Osteoblast (primary cell): ENCODE results near the gene RPAIN. TPM values are rescaled to one million over a fixed set of nuclear protein-coding genes. Genes with fewer than 3 reads are reported as not detected.

Experiments
- DNase-seq: peaks from one replicate; pipeline ENCODE4 v3.0.0; 2011; ENCODE audit warnings: low spot score, mixed read lengths; ENCODE audit not compliant: insufficient read length; ENCODE audit errors: missing footprints
- H2AFZ ChIP-seq: 2 replicates; pipeline ENCODE4 v1.6.0; 2011; ENCODE audit warnings: mild to moderate bottlenecking, low read length
- H3K27ac ChIP-seq: 2 replicates; pipeline ENCODE4 v1.5.1; 2011; ENCODE audit warnings: mild to moderate bottlenecking, low read depth, low read length, moderate library complexity
- H3K27me3 ChIP-seq: 2 replicates; pipeline ENCODE4 v1.6.0; 2012; ENCODE audit warnings: mild to moderate bottlenecking, control low read depth, inconsistent platforms, low read length, moderate library complexity; ENCODE audit not compliant: insufficient read depth
- H3K36me3 ChIP-seq: 2 replicates; pipeline ENCODE4 v1.5.1; 2011; ENCODE audit warnings: mild to moderate bottlenecking, low read length, control low read depth, moderate library complexity; ENCODE audit not compliant: insufficient read depth
- H3K4me1 ChIP-seq: 2 replicates; pipeline ENCODE4 v1.5.1; 2011; ENCODE audit warnings: mild to moderate bottlenecking, low read length, control low read depth, moderate library complexity; ENCODE audit not compliant: insufficient read depth
- H3K4me2 ChIP-seq: 2 replicates; pipeline ENCODE4 v1.6.0; 2011; ENCODE audit warnings: mild to moderate bottlenecking, low read length; ENCODE audit not compliant: insufficient read depth
- H3K4me3 ChIP-seq: fragments of 200-600 bp; sonication (generic); 3 replicates; pipeline ENCODE4 v1.5.1; 2012; ENCODE audit warnings: mild to moderate bottlenecking, low read length, inconsistent platforms; ENCODE audit not compliant: insufficient read depth
- H3K79me2 ChIP-seq: 2 replicates; pipeline ENCODE4 v1.6.0; 2012; ENCODE audit warnings: mild to moderate bottlenecking, low read length, control low read depth, inconsistent platforms; ENCODE audit not compliant: insufficient read depth
- H3K9me3 ChIP-seq: 2 replicates; pipeline ENCODE4 v1.5.1; 2011; ENCODE audit warnings: low read depth, low read length, control low read depth
- H4K20me1 ChIP-seq: 2 replicates; pipeline ENCODE4 v1.6.0; 2012; ENCODE audit warnings: mild to moderate bottlenecking, low read length, control low read depth; ENCODE audit not compliant: insufficient read depth
- total RNA-seq: library from RNA; depleted of rRNA; stranded (reverse); fragments of >200 nt; gene quantifications from 2 replicates; pipeline ENCODE4 v1.2.3, GENCODE V29; 2012
- TF ChIP-seq, protein P1 (sequence below): IDR thresholded peaks from 2 replicates; pipeline ENCODE4 v1.5.1; 2011; ENCODE audit warnings: mild to moderate bottlenecking, low read depth, low read length, moderate library complexity; ENCODE audit errors: extremely low read depth

Gene RPAIN
- total RNA-seq, 1 donor, result 40.2 TPM

GRCh38 chr17:5464717-5465507 is 44.9 kb downstream of the RPAIN start:
- H3K4me2 ChIP-seq, result no peak overlapping the region

GRCh38 chr17:5466295-5466694 is 46.3 kb downstream of the RPAIN start:
- Histone ChIP-seq H3K9me3 (no peaks in the 10 kb centered on the region), H3K36me3 (peaks cover 7% of the 10 kb centered on the region), H3K4me2 (peak overlapping the region; percentile 96), H3K79me2 (peaks cover 65% of the 10 kb centered on the region), H3K4me3 (no peak overlapping the region), H3K27me3 (no peaks in the 10 kb centered on the region), H4K20me1 (peaks cover 17% of the 10 kb centered on the region), H2AFZ (no peak overlapping the region), H3K4me1 (peaks cover 10% of the 10 kb centered on the region), H3K27ac (no peak overlapping the region)
- DNase-seq, result no peak
- TF ChIP-seq, protein P1, sequence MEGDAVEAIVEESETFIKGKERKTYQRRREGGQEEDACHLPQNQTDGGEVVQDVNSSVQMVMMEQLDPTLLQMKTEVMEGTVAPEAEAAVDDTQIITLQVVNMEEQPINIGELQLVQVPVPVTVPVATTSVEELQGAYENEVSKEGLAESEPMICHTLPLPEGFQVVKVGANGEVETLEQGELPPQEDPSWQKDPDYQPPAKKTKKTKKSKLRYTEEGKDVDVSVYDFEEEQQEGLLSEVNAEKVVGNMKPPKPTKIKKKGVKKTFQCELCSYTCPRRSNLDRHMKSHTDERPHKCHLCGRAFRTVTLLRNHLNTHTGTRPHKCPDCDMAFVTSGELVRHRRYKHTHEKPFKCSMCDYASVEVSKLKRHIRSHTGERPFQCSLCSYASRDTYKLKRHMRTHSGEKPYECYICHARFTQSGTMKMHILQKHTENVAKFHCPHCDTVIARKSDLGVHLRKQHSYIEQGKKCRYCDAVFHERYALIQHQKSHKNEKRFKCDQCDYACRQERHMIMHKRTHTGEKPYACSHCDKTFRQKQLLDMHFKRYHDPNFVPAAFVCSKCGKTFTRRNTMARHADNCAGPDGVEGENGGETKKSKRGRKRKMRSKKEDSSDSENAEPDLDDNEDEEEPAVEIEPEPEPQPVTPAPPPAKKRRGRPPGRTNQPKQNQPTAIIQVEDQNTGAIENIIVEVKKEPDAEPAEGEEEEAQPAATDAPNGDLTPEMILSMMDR, result no peak

More at GRCh38 chr17:5464717-5465507, 44.9 kb downstream of the RPAIN start:
- Histone ChIP-seq H3K79me2 (peaks cover 68% of the 10 kb centered on the region), H3K27me3 (no peaks in the 10 kb centered on the region), H3K4me3 (no peak overlapping the region), H2AFZ (no peak overlapping the region), H3K27ac (no peak overlapping the region), H4K20me1 (peaks cover 17% of the 10 kb centered on the region), H3K36me3 (peaks cover 12% of the 10 kb centered on the region), H3K4me1 (peaks cover 10% of the 10 kb centered on the region), H3K9me3 (no peaks in the 10 kb centered on the region)
- TF ChIP-seq, protein P1, result no peak
- DNase-seq, result peak; percentile 72

DNA sequence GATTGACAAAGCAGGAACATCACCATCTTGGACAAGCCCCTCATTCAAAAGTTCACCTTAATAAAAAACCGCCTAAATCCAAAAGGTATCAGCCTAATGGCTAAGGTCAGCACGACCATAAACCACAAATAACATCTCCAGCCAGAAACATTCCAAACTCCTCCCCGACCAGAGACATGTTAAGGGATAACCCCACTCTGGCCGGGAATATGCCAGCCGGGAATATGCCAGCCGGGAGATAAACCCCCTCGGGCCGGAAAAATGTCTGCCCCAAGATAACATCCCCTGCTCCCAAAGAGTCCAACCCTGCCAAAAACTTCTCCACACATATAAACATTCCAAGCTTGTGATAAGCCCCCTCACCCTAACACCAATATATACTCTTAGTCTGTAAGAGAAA is 47.4 kb downstream of the RPAIN start:
- peaks cover 10% of the 10 kb centered on the region for H3K36me3 ChIP-seq
- peak overlapping the region; percentile 96 for H3K4me2 ChIP-seq
- H3K9me3 ChIP-seq, result no peaks in the 10 kb centered on the region
- H3K27me3 ChIP-seq, result no peaks in the 10 kb centered on the region
- peak overlapping the region; percentile 85 for H3K4me3 ChIP-seq
- peaks cover 61% of the 10 kb centered on the region for H3K79me2 ChIP-seq
- H2AFZ ChIP-seq, result peak overlapping the region; percentile 90
- TF ChIP-seq, protein P1, result no peak
- H3K4me1 ChIP-seq, result peaks cover 10% of the 10 kb centered on the region
- H4K20me1 ChIP-seq, result peaks cover 17% of the 10 kb centered on the region
- DNase-seq, result no peak
- peak overlapping the region; percentile 1 for H3K27ac ChIP-seq

DNA sequence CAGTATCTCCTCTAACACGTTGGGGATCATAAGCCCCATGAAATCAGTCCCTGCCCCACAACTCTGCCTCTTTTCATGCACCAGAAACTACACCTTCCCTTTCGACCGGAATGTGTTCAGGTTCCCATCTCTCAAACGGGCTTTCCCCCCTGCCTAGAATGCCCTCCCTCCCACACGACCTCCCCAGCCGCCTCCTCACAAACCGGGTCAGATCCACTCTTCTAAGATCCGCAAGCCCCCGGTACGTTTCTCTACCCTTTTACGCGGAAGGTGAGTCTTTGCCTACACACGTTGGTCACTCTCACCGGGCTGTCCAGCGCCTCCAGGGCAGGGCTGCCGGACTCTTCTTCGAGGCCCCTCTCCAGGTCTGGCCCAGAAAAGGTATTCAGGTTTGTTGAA is 48.1 kb downstream of the RPAIN start:
- Histone ChIP-seq H4K20me1 (peaks cover 16% of the 10 kb centered on the region), H3K79me2 (peaks cover 54% of the 10 kb centered on the region), H3K4me1 (peaks cover 10% of the 10 kb centered on the region), H3K27ac (peak overlapping the region; percentile 63), H2AFZ (peak overlapping the region; percentile 90), H3K4me2 (peak overlapping the region; percentile 96), H3K9me3 (no peaks in the 10 kb centered on the region), H3K27me3 (no peaks in the 10 kb centered on the region), H3K36me3 (peaks cover 9% of the 10 kb centered on the region), H3K4me3 (peak overlapping the region; percentile 85)
- TF ChIP-seq, protein P1, result no peak
- DNase-seq, result no peak
